Measurements from ENCODE around the gene COL15A1.
"Not testable (repeated sequence)": the region's sequence is repeated elsewhere in the genome, so short reads cannot be mapped to it uniquely, and the experiment has no call there.

The COL15A1 gene

GRCh38 chr9:98943682-98944056 is at the start of gene COL15A1:
Gene COL15A1, plus strand, starts transcription at chr9:98943907. Its CDS starts 155 bp downstream, at chr9:98944062.
- in situ Hi-C loops (cut with MboI; ENCODE audit: low sequenced_read_pairs), result no loop called here

- in situ Hi-C loops (cut with MboI; ENCODE audit: low sequenced_read_pairs), result no loop called here
Measured at GRCh38 chr9:98894171-98894570, 49.5 kb upstream of the COL15A1 start.

- in situ Hi-C loops (cut with MboI; ENCODE audit: low sequenced_read_pairs), result no loop called here
Measured at GRCh38 chr9:98894761-98895160, 48.9 kb upstream of the COL15A1 start.

- in situ Hi-C loops (cut with MboI; ENCODE audit: low sequenced_read_pairs), result no loop called here
Measured at GRCh38 chr9:98896632-98897031, 47.1 kb upstream of the COL15A1 start.

GRCh38 chr9:98897745-98898144 is 46.0 kb upstream of the COL15A1 start:
- in situ Hi-C loops (cut with MboI; ENCODE audit: low sequenced_read_pairs), result no loop called here

- in situ Hi-C loops (cut with MboI; ENCODE audit: low sequenced_read_pairs), result no loop called here
Measured at GRCh38 chr9:98899408-98900056, 44.2 kb upstream of the COL15A1 start.

GRCh38 chr9:98900244-98900643 is 43.5 kb upstream of the COL15A1 start:
- in situ Hi-C loops (cut with MboI; ENCODE audit: low sequenced_read_pairs), result no loop called here

- in situ Hi-C loops (cut with MboI; ENCODE audit: low sequenced_read_pairs), result no loop called here
Measured at GRCh38 chr9:98900725-98901124, 43.0 kb upstream of the COL15A1 start.

GRCh38 chr9:98901843-98902242 is 41.9 kb upstream of the COL15A1 start:
- in situ Hi-C loops (cut with MboI; ENCODE audit: low sequenced_read_pairs), result not testable (repeated sequence)

GRCh38 chr9:98902516-98902915 is 41.2 kb upstream of the COL15A1 start:
- in situ Hi-C loops (cut with MboI; ENCODE audit: low sequenced_read_pairs), result no loop called here

GRCh38 chr9:98902925-98903324 is 40.8 kb upstream of the COL15A1 start:
- in situ Hi-C loops (cut with MboI; ENCODE audit: low sequenced_read_pairs), result no loop called here

GRCh38 chr9:98903961-98904411 is 39.7 kb upstream of the COL15A1 start:
- in situ Hi-C loops (cut with MboI; ENCODE audit: low sequenced_read_pairs), result no loop called here

GRCh38 chr9:98905015-98905414 is 38.7 kb upstream of the COL15A1 start:
- in situ Hi-C loops (cut with MboI; ENCODE audit: low sequenced_read_pairs), result no loop called here

GRCh38 chr9:98906273-98907040 is 37.2 kb upstream of the COL15A1 start:
- in situ Hi-C loops (cut with MboI; ENCODE audit: low sequenced_read_pairs), result no loop called here

GRCh38 chr9:98907055-98907454 is 36.7 kb upstream of the COL15A1 start:
- in situ Hi-C loops (cut with MboI; ENCODE audit: low sequenced_read_pairs), result no loop called here

- in situ Hi-C loops (cut with MboI; ENCODE audit: low sequenced_read_pairs), result no loop called here
Measured at GRCh38 chr9:98908897-98909634, 34.6 kb upstream of the COL15A1 start.

- in situ Hi-C loops (cut with MboI; ENCODE audit: low sequenced_read_pairs), result no loop called here
Measured at GRCh38 chr9:98909935-98910334, 33.8 kb upstream of the COL15A1 start.

- in situ Hi-C loops (cut with MboI; ENCODE audit: low sequenced_read_pairs), result no loop called here
Measured at GRCh38 chr9:98911042-98911441, 32.7 kb upstream of the COL15A1 start.

- in situ Hi-C loops (cut with MboI; ENCODE audit: low sequenced_read_pairs), result not testable (repeated sequence)
Measured at GRCh38 chr9:98911738-98912137, 32.0 kb upstream of the COL15A1 start.

- in situ Hi-C loops (cut with MboI; ENCODE audit: low sequenced_read_pairs), result no loop called here
Measured at GRCh38 chr9:98912450-98912849, 31.3 kb upstream of the COL15A1 start.

GRCh38 chr9:98913044-98913443 is 30.7 kb upstream of the COL15A1 start:
- in situ Hi-C loops (cut with MboI; ENCODE audit: low sequenced_read_pairs), result no loop called here

- in situ Hi-C loops (cut with MboI; ENCODE audit: low sequenced_read_pairs), result no loop called here
Measured at GRCh38 chr9:98913705-98914104, 30.0 kb upstream of the COL15A1 start.

All from HL-60/S4 treated with phorbol 12-myristate 13-acetate at 8.2 ng/mL for 4 days and 3 days (cell line).